ENCODE data around the gene CALML4.

CALML4 gene

DNA sequence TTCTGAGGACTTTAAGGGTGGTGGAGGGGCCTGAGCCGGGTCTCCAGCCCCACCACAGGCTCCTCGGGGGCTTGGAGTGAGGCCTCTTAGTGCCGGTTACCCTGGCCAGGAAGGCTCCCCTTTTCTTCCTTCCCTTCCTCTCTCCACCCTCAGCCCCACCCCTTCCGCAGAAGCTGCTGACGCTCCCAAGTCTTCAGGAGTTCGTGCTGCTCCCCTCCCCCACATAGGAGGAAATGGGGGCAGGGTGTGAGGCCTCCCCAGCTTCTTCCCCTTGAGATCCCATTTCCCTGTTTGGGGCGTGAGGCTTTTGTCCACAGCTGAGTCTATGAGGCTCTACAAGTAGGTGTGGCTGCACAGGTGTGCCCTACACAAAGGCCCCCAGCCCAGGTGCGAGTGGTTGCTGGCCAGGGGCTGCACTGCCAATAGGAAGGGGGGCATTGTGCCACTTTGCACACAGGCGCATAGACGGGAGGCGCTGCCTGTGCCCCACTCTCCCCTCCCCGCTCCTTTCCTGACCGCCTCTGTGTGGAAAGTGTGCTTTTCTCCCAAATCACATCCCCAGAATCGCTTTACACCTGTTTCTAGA is 915 bp upstream of the CALML4 start:
- H3K27ac ChIP-seq (ENCODE audit: low read depth, low read length), result no peak overlapping the region

DNA sequence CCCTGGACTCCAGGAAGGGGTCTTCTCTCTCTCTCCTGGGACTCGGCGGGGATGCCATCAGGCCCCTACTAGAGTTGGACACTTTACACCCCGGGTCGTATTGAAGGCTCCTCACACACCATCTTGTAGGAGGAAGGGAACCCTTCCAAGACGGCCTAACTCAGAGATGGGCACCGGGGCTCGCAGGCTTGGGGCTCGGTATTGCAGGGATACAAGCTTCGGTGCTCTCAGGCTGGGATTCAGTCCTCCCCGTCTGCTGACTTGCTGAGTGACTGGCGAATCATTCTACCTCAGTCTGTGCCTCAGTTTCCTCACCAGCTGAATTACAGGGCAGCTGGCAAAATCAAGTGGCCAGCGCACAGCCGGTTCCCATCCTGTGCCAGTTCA is 419 bp upstream of the CALML4 start:
- no peaks in the 10 kb centered on the region for H3K9me2 ChIP-seq (replicated peaks; ENCODE audit: control insufficient read depth, low read length)
- H4K20me1 ChIP-seq (ENCODE audit: control insufficient read depth, insufficient read depth, low read depth, low read length), result peaks cover 2% of the 10 kb centered on the region; the same call in 1 of the 2 replicates
- TF ChIP-seq EZH2phosphoT487 (IDR thresholded peaks at IDR 0.05; ENCODE audit: borderline replicate concordance, low read length), result no peak
- TF ChIP-seq, protein P1, sequence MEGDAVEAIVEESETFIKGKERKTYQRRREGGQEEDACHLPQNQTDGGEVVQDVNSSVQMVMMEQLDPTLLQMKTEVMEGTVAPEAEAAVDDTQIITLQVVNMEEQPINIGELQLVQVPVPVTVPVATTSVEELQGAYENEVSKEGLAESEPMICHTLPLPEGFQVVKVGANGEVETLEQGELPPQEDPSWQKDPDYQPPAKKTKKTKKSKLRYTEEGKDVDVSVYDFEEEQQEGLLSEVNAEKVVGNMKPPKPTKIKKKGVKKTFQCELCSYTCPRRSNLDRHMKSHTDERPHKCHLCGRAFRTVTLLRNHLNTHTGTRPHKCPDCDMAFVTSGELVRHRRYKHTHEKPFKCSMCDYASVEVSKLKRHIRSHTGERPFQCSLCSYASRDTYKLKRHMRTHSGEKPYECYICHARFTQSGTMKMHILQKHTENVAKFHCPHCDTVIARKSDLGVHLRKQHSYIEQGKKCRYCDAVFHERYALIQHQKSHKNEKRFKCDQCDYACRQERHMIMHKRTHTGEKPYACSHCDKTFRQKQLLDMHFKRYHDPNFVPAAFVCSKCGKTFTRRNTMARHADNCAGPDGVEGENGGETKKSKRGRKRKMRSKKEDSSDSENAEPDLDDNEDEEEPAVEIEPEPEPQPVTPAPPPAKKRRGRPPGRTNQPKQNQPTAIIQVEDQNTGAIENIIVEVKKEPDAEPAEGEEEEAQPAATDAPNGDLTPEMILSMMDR (IDR thresholded peaks at IDR 0.05; ENCODE audit: low read depth, low read length, poor library complexity, severe bottlenecking), result no peak
- no peaks in the 10 kb centered on the region for H3F3A ChIP-seq (ENCODE audit: control insufficient read depth, insufficient read depth)
- H3K4me1 ChIP-seq (ENCODE audit: control insufficient read depth, low read length), result peaks cover 18% of the 10 kb centered on the region
- H3K9me3 ChIP-seq (ENCODE audit: control insufficient read depth, insufficient read depth, low read length), result no peaks in the 10 kb centered on the region
- H3K4me3 ChIP-seq (ENCODE audit: low read length), result no peak overlapping the region
- no peaks in the 10 kb centered on the region for H3K27me3 ChIP-seq (ENCODE audit: control insufficient read depth, low read length)
- no peak overlapping the region for H3K4me2 ChIP-seq (ENCODE audit: low read length)
- no peaks in the 10 kb centered on the region for H3K79me2 ChIP-seq (ENCODE audit: control insufficient read depth, low read length)
- H3K27ac ChIP-seq (ENCODE audit: low read depth, low read length), result no peak overlapping the region
- H3K36me3 ChIP-seq (ENCODE audit: control insufficient read depth, low read length), result peaks cover 10% of the 10 kb centered on the region

More for the DNA sequence above, 915 bp upstream of the CALML4 start:
- peaks cover 2% of the 10 kb centered on the region; the same call in 1 of the 2 replicates for H4K20me1 ChIP-seq (ENCODE audit: control insufficient read depth, insufficient read depth, low read depth, low read length)
- no peaks in the 10 kb centered on the region for H3F3A ChIP-seq (ENCODE audit: control insufficient read depth, insufficient read depth)
- H3K9me3 ChIP-seq (ENCODE audit: control insufficient read depth, insufficient read depth, low read length), result no peaks in the 10 kb centered on the region
- peaks cover 10% of the 10 kb centered on the region for H3K36me3 ChIP-seq (ENCODE audit: control insufficient read depth, low read length)
- H3K4me1 ChIP-seq (ENCODE audit: control insufficient read depth, low read length), result peaks cover 22% of the 10 kb centered on the region
- H3K9me2 ChIP-seq (replicated peaks; ENCODE audit: control insufficient read depth, low read length), result no peaks in the 10 kb centered on the region
- no peak overlapping the region for H3K4me3 ChIP-seq (ENCODE audit: low read length)
- no peak for TF ChIP-seq EZH2phosphoT487 (IDR thresholded peaks at IDR 0.05; ENCODE audit: borderline replicate concordance, low read length)
- TF ChIP-seq, protein P1 (IDR thresholded peaks at IDR 0.05; ENCODE audit: low read depth, low read length, poor library complexity, severe bottlenecking), result no peak
- no peaks in the 10 kb centered on the region for H3K79me2 ChIP-seq (ENCODE audit: control insufficient read depth, low read length)
- H3K27me3 ChIP-seq (ENCODE audit: control insufficient read depth, low read length), result no peaks in the 10 kb centered on the region
- no peak overlapping the region for H3K4me2 ChIP-seq (ENCODE audit: low read length)

DNA sequence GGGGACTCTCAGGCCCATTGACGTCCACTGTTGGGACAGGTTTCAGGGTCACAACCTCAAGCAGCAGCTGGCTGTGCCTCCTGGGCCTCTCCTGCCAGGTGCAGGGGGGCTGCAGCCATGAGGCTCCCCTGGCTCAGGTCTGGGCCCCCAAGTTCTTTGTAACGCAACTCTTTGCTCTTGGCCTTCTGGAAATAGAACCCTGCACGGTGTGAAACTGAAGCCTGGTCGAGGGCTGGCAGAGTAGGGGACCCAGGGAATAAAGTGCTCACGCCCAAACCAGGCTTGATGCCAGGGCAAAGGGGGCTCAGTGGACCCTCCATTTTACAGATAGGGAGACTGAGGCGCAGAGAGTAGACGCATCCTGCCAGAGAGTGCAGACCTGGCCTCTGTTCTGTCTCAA is 771 bp downstream of the CALML4 start:
- no peaks in the 10 kb centered on the region; the same call in 1 of the 2 replicates for H4K20me1 ChIP-seq (ENCODE audit: control insufficient read depth, insufficient read depth, low read depth, low read length)
- TF ChIP-seq, protein P1 (IDR thresholded peaks at IDR 0.05; ENCODE audit: low read depth, low read length, poor library complexity, severe bottlenecking), result no peak
- no peak for TF ChIP-seq EZH2phosphoT487 (IDR thresholded peaks at IDR 0.05; ENCODE audit: borderline replicate concordance, low read length)
- peaks cover 6% of the 10 kb centered on the region for H3K4me1 ChIP-seq (ENCODE audit: control insufficient read depth, low read length)
- H3K27ac ChIP-seq (ENCODE audit: low read depth, low read length), result no peak overlapping the region
- H3K36me3 ChIP-seq (ENCODE audit: control insufficient read depth, low read length), result peaks cover 2% of the 10 kb centered on the region
- H3F3A ChIP-seq (ENCODE audit: control insufficient read depth, insufficient read depth), result no peaks in the 10 kb centered on the region
- no peaks in the 10 kb centered on the region for H3K9me2 ChIP-seq (replicated peaks; ENCODE audit: control insufficient read depth, low read length)
- no peaks in the 10 kb centered on the region for H3K27me3 ChIP-seq (ENCODE audit: control insufficient read depth, low read length)
- H3K79me2 ChIP-seq (ENCODE audit: control insufficient read depth, low read length), result no peaks in the 10 kb centered on the region
- no peak overlapping the region for H3K4me2 ChIP-seq (ENCODE audit: low read length)
- no peak overlapping the region for H3K4me3 ChIP-seq (ENCODE audit: low read length)
- H3K9me3 ChIP-seq (ENCODE audit: control insufficient read depth, insufficient read depth, low read length), result no peaks in the 10 kb centered on the region

Data from DOHH2 (cell line).